ENCODE results near the gene AMN. TPM values are rescaled to one million over a fixed set of nuclear protein-coding genes. Genes with fewer than 3 reads are reported as not detected.

AMN gene
- total RNA-seq, 2 experiments from 2014 or later = 2.6 to 2.8 TPM

DNA sequence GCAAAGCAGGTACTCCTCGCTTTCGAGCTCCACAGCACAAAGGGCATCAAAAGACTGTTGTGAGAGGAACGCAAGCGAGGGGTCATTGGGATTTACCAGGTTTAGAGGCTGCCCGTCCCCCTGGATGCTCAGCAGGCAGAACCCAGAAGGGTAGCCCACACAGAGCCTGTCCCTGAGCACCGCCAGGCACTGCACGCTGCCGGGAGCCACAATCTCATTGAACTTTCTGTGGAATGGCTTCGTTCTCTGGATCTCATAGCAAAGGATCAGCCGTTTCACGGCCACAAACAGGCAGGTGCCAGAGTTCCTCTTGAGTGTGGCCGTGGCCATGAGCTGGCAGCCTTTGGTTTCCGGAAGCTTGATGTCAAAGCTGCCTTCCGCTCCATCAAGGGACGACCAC is 21.5 kb downstream of the AMN start:
- POLR2A ChIA-PET = no interaction called here
- Histone ChIP-seq H3K9me3 (ENCODE audit: control insufficient read depth in 1 of 2, insufficient read depth in 1 of 2, low read length in 2 of 2) (no peaks in the 10 kb centered on the region), H3K27me3 (ENCODE audit: control insufficient read depth in 1 of 2, insufficient read depth in 2 of 2, low read length in 2 of 2) (no peaks in the 10 kb centered on the region), H3K36me3 (ENCODE audit: insufficient read depth, low read length) (no peaks in the 10 kb centered on the region), H3K27ac (ENCODE audit: low read depth in 1 of 2, low read length in 2 of 2) (no peak overlapping the region), H3K4me1 (ENCODE audit: insufficient read depth, low read length) (peaks cover 24% of the 10 kb centered on the region), H3K4me3 (ENCODE audit: low read length) (no peak overlapping the region)
- intact Hi-C loops (cut with DNase I, micrococcal nuclease) = no loop called here
- H3K4me1 Mint-ChIP-seq (ENCODE audit: low read depth) = peaks cover 20% of the 10 kb centered on the region
- ATAC-seq (ENCODE audit: poor library complexity) (no peak), DNase-seq (no peak)
- H3K9me3 Mint-ChIP-seq = no peaks in the 10 kb centered on the region
- TF ChIP-seq, protein P1, sequence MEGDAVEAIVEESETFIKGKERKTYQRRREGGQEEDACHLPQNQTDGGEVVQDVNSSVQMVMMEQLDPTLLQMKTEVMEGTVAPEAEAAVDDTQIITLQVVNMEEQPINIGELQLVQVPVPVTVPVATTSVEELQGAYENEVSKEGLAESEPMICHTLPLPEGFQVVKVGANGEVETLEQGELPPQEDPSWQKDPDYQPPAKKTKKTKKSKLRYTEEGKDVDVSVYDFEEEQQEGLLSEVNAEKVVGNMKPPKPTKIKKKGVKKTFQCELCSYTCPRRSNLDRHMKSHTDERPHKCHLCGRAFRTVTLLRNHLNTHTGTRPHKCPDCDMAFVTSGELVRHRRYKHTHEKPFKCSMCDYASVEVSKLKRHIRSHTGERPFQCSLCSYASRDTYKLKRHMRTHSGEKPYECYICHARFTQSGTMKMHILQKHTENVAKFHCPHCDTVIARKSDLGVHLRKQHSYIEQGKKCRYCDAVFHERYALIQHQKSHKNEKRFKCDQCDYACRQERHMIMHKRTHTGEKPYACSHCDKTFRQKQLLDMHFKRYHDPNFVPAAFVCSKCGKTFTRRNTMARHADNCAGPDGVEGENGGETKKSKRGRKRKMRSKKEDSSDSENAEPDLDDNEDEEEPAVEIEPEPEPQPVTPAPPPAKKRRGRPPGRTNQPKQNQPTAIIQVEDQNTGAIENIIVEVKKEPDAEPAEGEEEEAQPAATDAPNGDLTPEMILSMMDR (IDR thresholded peaks at IDR 0.05) = no peak
- H3K4me3 Mint-ChIP-seq = no peak overlapping the region
- H3K27me3 Mint-ChIP-seq = no peaks in the 10 kb centered on the region
- CTCF ChIA-PET = no interaction called here
- no peak overlapping the region for H3K27ac Mint-ChIP-seq
- H3K36me3 Mint-ChIP-seq (ENCODE audit: low read depth) = peaks cover 4% of the 10 kb centered on the region

DNA sequence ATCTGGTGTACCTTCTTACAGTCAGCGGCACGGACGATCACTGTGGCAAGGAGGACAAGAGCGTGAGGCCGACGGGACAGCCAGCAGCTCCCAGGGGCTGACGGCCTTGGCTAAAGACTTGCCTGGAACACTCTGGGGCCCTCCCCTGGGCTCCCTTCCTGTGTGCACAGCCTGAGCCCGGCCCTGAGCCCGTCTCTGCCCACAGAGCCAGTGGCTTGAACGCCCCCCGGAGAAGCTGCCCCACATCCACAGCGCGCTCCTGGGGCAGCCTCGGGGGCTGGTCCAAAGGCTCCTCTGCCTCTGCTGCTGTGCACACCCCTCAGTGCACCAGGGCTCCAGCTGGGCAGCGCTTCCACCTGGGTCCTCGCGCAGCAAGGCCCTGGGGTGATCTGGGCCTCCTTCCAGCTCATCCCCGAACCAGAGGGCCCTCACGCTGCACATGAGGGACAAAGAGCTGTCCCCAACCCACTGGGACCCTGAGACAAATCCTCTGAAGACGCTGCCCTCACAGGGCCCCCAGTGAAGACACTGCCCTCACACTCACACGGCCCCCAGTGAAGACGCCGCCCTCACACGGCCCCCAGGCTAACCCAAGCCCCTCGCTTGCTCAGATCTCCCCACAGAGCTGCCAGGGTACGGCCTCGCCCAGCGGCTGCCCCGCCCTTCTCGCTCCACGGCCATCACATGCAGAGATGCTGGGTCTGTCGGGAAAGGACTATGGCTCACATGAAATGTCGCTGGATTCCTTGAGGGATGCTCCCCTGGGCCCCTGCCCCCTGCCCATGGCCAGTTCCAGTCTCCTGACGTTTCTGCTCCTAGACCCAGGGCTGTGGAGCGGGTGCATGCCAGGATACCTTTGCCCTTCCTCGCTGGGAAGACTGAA is 22.2 kb downstream of the AMN start:
- intact Hi-C loops (cut with DNase I, micrococcal nuclease) = no loop called here
- Histone ChIP-seq H3K4me3 (ENCODE audit: low read length) (no peak overlapping the region), H3K9me3 (ENCODE audit: control insufficient read depth in 1 of 2, insufficient read depth in 1 of 2, low read length in 2 of 2) (no peaks in the 10 kb centered on the region), H3K4me1 (ENCODE audit: insufficient read depth, low read length) (peaks cover 31% of the 10 kb centered on the region), H3K27ac (ENCODE audit: low read depth in 1 of 2, low read length in 2 of 2) (no peak overlapping the region), H3K36me3 (ENCODE audit: insufficient read depth, low read length) (no peaks in the 10 kb centered on the region), H3K27me3 (ENCODE audit: control insufficient read depth in 1 of 2, insufficient read depth in 2 of 2, low read length in 2 of 2) (no peaks in the 10 kb centered on the region)
- DNase-seq = no peak
- Mint-ChIP-seq H3K27me3 (no peaks in the 10 kb centered on the region), H3K4me3 (no peak overlapping the region), H3K4me1 (ENCODE audit: low read depth) (peaks cover 27% of the 10 kb centered on the region), H3K27ac (no peak overlapping the region), H3K36me3 (ENCODE audit: low read depth) (peaks cover 4% of the 10 kb centered on the region), H3K9me3 (no peaks in the 10 kb centered on the region)
- TF ChIP-seq, protein P1 (IDR thresholded peaks at IDR 0.05) = no peak
- ChIA-PET POLR2A (no interaction called here), CTCF (no interaction called here)
- ATAC-seq (ENCODE audit: poor library complexity) = no peak

- Mint-ChIP-seq H3K4me3 (no peak overlapping the region), H3K4me1 (ENCODE audit: low read depth) (peaks cover 28% of the 10 kb centered on the region), H3K36me3 (ENCODE audit: low read depth) (peaks cover 4% of the 10 kb centered on the region), H3K27ac (no peak overlapping the region), H3K27me3 (no peaks in the 10 kb centered on the region), H3K9me3 (no peaks in the 10 kb centered on the region)
- TF ChIP-seq, protein P1 (IDR thresholded peaks at IDR 0.05) = no peak
- no peaks in the 10 kb centered on the region for H3K36me3 ChIP-seq (ENCODE audit: insufficient read depth, low read length)
- intact Hi-C loops (cut with DNase I, micrococcal nuclease) = loop anchor here in 1 of 2 experiments (1.0 kb wide), 1 partner anchor 44 kb away; no protein-coding TSS in a partner anchor
- peaks cover 38% of the 10 kb centered on the region for H3K4me1 ChIP-seq (ENCODE audit: insufficient read depth, low read length)
- ATAC-seq (ENCODE audit: poor library complexity) (no peak), DNase-seq (no peak)
- H3K9me3 ChIP-seq (ENCODE audit: control insufficient read depth in 1 of 2, insufficient read depth in 1 of 2, low read length in 2 of 2) = no peaks in the 10 kb centered on the region
- H3K27me3 ChIP-seq (ENCODE audit: control insufficient read depth in 1 of 2, insufficient read depth in 2 of 2, low read length in 2 of 2) = no peaks in the 10 kb centered on the region
- no peak overlapping the region for H3K27ac ChIP-seq (ENCODE audit: low read depth in 1 of 2, low read length in 2 of 2)
- no peak overlapping the region for H3K4me3 ChIP-seq (ENCODE audit: low read length)
- ChIA-PET CTCF (no interaction called here), POLR2A (no interaction called here)
Measured at GRCh38 chr14:102945346-102946130, 23.1 kb downstream of the AMN start.

Data from CD4-positive, alpha-beta T cell (primary cell).